ENCODE results near the gene RASA3. TPM values are rescaled to one million over a fixed set of nuclear protein-coding genes. Genes with fewer than 3 reads are reported as not detected.

RASA3 gene
- total and polyA plus RNA-seq, 9 of the 15 experiments (the other 6 are each of a cell fraction or from before 2014, with no cell fraction given): 0.72 to 25.3 (median 14.4) TPM

- no peak for TF ChIP-seq POU5F1 (IDR thresholded peaks at IDR 0.05; ENCODE audit: borderline replicate concordance, low read depth, low read length, partially characterized antibody)
These were observed 9.0 kb downstream of the RASA3 start (continued) for GRCh38 chr13:114123448-114123847.

GRCh38 chr13:114122591-114123211, 9.7 kb downstream of the RASA3 start:
- Histone ChIP-seq H3K4me1 (replicated peaks in 1 of 2; ENCODE audit: control insufficient read depth in 2 of 2, insufficient read depth in 2 of 2, low read length in 2 of 2) (peaks cover 19 to 63% of the 10 kb centered on the region in 2 experiments), H3K9ac (ENCODE audit: insufficient read depth in 1 of 2, low read depth in 2 of 2, low read length in 2 of 2) (peak overlapping the region in 1 of 2 experiments; percentile 64; a peak in 2 of 4 replicates), H3K79me2 (ENCODE audit: control insufficient read depth, insufficient read depth, low read length) (peaks cover 69% of the 10 kb centered on the region), H4K20me1 (replicated peaks; ENCODE audit: control insufficient read depth, insufficient read depth, low read length) (0 out of 2 replicates have a peak, but pooled peaks cover 4% of the 10 kb centered on the region), H3K9me3 (replicated peaks; ENCODE audit: control insufficient read depth, insufficient read depth, low read depth, low read length) (no peaks in the 10 kb centered on the region), H3K4me3 (no peak overlapping the region), H3K27ac (ENCODE audit: extremely low read depth, low read depth, low read length) (peak overlapping the region; percentile 22; the same call in 1 of the 3 replicates), H3K36me3 (ENCODE audit: control insufficient read depth, insufficient read depth, low read length) (no peaks in the 10 kb centered on the region; the same call in 2 of the 3 replicates), H3K4me2 (ENCODE audit: insufficient read depth, low read length) (no peak overlapping the region), H2AFZ (ENCODE audit: low read depth, low read length) (no peak overlapping the region), H3K9me1 (ENCODE audit: control insufficient read depth, insufficient read depth, low read length) (no peaks in the 10 kb centered on the region), H3K27me3 (ENCODE audit: control insufficient read depth in 2 of 2, insufficient read depth in 2 of 2, low read length in 2 of 2) (no peaks in the 10 kb centered on the region)
- POLR2A ChIA-PET: interaction anchor here (0.5 kb wide), 1 partner anchor 235 kb away, joined by 5 read pairs; no protein-coding TSS in a partner anchor
- CTCF ChIA-PET (ENCODE audit: low intra/inter-chr PET ratio): no interaction called here
- no TSS peak for BruUV-seq (replicated peaks)
- DNase-seq (ENCODE audit: extremely low read depth in 1 of 4, low spot score in 3 of 4): no peak
- ATAC-seq: peak; percentile 31
- intact Hi-C loops (cut with micrococcal nuclease) (no loop called here), in situ Hi-C loops (cut with MboI) (no loop called here)
- TF ChIP-seq SOX6 (IDR thresholded peaks at IDR 0.05) (no peak), ZBTB33 (CRISPR knock-in tag; IDR thresholded peaks at IDR 0.05) (peak; percentile 54)
- 82% methylated on average over 12 of the region's 26 CpGs for WGBS (ENCODE audit: insufficient coverage, low coverage, missing lambda C conversion rate)
- no peak for FAIRE-seq

All from K562 (cell line).